AG10803 (cell line): ENCODE data around the gene GRSF1.
"Not testable (repeated sequence)": the region's sequence is repeated elsewhere in the genome, so short reads cannot be mapped to it uniquely, and the experiment has no call there.

Experiments
- DNase-seq: peaks from one replicate; pipeline ENCODE4 v3.0.0; 2010; ENCODE audit warnings: low read depth
- H3K4me3 ChIP-seq: 2 replicates; pipeline ENCODE4 v1.5.1; 2011; ENCODE audit warnings: mild to moderate bottlenecking, low read length, control low read depth
- TF ChIP-seq, protein P1 (sequence below): conservative IDR thresholded peaks from 2 replicates; pipeline ENCODE4 v1.5.1; 2011; ENCODE audit warnings: mild to moderate bottlenecking, low read length, control low read depth, inconsistent platforms

GRSF1 gene

DNA sequence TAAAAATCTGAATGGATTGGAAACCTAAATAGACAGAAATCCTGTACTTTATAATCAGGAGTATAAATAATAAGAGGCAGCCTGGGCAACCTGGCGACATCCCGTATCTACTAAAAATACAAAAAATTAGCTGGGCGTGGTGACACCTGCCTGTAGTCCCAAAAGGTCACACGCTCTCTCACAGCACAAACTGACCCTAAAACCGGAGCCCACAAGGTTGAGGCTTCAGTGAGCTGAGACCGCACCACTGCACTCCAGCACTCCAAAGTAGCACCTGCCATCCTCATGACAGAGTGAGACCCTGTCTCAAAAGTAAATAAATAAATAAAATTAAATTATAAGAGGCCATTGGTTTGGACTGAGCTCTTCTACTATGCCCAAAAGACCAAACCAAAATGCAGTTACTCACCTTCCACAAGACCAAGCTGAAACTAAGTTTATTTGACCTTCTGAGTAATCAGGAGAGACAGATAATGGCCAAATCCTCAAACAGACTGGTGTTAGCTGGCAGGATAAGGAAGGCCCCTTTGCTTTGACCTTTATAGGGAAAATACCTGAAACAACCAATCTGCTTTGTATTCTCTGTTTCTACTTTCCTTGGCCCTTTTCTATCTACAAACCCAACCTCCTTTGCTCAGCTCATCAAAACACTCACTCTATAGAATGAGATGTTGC is 3.2 kb upstream of the GRSF1 start:
- H3K4me3 ChIP-seq = no peak overlapping the region
- no peak for DNase-seq

DNA sequence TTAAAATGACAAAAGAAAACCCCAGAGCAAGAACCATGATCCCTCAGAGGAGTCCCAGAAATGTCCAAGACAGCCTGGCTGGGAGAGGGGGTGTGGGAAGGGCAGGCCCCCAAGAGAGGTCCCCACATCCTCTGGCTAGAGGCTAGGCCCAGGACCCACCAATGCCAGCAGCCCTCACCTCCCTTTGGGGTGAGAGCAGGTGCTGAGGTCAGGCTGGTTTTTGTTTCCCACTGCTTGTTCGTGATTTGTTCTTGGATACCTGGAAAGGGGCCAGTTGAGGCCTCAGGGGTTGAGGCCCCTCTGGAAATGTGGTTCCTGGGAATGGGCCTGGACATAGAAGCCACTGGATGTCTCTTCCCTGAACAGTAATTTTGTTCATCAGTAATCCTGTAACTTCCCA is 2.3 kb upstream of the GRSF1 start:
- no peak overlapping the region for H3K4me3 ChIP-seq
- TF ChIP-seq, protein P1, sequence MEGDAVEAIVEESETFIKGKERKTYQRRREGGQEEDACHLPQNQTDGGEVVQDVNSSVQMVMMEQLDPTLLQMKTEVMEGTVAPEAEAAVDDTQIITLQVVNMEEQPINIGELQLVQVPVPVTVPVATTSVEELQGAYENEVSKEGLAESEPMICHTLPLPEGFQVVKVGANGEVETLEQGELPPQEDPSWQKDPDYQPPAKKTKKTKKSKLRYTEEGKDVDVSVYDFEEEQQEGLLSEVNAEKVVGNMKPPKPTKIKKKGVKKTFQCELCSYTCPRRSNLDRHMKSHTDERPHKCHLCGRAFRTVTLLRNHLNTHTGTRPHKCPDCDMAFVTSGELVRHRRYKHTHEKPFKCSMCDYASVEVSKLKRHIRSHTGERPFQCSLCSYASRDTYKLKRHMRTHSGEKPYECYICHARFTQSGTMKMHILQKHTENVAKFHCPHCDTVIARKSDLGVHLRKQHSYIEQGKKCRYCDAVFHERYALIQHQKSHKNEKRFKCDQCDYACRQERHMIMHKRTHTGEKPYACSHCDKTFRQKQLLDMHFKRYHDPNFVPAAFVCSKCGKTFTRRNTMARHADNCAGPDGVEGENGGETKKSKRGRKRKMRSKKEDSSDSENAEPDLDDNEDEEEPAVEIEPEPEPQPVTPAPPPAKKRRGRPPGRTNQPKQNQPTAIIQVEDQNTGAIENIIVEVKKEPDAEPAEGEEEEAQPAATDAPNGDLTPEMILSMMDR = no peak
- DNase-seq = no peak

More for the DNA sequence above, 3.2 kb upstream of the GRSF1 start:
- TF ChIP-seq, protein P1 = no peak

DNA sequence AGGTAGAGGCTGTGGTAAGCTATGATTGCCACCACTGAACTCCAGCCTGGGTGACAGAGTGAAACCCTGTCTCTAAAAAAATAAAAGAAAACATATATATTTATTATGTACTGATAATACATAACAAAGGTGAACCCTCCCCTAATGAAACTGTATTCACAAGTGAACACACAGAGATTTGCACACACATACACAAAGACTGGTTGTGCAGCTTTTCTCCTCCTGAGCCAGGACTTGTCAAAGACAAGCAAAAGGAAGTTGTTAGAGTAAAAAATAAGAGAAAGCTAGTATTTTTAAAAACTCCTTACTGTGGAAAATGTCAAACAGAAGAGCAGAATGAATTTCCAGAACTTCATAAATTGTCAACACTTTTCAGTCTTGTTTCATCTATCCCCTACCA is 1.5 kb upstream of the GRSF1 start:
- H3K4me3 ChIP-seq = no peak overlapping the region
- TF ChIP-seq, protein P1 = no peak
- no peak for DNase-seq

DNA sequence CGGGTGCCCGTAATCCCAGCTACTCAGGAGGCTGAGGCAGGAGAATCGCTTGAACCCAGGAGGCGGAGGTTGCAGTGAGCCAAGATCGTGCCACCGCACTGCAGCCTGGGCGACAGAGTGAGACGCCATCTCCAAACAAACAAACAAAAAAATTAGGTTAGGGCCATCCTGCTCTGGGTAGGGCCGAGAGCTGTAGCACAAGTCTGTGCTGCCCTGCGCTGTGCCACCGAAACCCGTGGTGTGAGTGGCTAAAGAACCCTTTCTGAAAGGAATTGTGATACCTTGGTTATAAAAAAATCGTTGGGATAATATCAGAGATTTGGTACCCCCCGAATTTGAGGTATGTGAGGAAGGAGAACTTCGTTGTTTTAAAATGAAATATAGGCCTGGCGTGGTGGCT is 941 bp upstream of the GRSF1 start:
- not testable (repeated sequence) for H3K4me3 ChIP-seq, DNase-seq

DNA sequence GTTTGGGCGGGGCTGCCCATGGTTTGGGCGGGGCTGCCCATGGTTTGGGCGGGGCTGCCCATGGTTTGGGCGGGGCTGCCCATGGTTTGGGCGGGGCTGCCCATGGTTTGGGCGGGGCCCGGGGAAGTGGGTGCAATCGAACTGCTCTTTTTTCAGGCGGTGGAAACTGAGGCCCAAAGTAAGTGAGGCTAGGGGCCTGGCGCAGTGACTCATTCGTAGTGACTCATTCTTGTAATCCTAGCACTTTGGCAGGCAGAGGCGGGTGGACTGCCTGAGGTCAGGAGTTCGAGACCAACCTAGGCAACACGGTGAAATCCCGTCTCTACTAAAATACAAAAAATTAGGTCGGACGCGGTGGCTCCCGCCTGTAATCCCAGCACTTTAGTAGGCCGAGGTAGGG is 447 bp upstream of the GRSF1 start:
- peak; percentile 20 for DNase-seq
- not testable (repeated sequence) for H3K4me3 ChIP-seq

DNA sequence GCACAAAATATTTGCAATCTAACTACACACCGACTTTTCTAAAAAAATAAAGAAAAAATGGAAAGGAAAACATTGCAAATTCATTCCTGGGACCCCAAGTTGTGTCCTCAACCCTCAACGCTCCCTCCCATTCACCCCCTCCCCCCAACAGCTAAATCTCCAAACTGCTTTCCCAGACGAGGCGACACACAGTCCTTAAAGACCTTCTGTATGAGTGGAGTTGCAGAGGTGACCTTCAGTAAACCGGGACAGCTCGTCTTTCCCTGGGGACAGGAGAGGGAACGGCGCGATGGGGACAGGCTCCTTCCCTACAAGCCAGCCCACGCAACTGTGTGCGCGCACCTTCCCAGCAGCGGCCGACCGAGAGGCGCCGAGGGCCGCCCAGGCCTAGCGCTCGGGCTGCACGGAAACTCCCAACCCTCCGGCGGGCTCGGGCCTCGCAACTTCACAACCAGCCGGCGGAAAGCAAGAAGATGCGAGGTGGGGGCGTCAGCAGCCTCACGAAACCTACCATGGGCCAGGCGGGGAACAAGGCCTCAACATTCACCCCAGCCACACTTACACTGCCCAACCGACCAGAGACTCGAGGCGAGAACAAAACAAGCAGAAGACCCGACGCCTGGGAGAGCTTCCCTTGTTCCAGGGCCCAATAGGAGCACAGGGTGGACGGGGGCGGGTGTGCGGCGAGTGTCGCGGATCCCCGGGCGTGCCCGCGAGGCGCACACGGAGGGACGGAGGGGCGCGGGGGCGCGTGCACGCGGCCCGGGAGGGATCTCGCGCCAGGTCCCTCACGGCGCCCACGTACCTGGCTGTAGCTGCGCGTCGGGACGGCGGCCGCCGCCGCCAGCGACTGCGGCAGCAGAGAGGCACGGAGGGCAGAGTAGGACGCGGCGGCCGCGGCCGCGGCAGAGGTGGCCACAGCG is 763 bp downstream of the GRSF1 start:
- TF ChIP-seq, protein P1 = no peak
- H3K4me3 ChIP-seq = peak overlapping the region; percentile 98
- DNase-seq = peak; percentile 57

DNA sequence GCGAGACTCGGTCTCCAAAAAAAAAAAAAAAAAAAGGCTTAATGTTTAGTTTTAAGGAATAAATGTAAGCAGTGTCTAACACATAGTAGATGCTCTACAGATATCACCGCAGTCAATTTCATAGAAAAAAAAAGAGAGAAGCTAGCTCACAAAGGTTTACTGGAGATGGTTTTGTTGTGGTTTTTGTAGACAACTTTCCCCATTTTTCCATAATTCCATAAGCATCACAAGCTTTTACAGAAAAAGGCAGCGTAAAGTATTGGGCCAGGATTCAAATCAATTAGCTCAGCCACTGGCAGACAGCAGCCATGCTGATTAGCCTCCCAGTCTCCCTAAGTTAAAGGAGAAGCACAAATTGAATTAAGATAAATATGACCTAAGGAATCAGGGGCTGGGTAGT is 1.5 kb downstream of the GRSF1 start:
- peak overlapping the region; percentile 98 for H3K4me3 ChIP-seq
- TF ChIP-seq, protein P1 = no peak
- peak; percentile 25 for DNase-seq

DNA sequence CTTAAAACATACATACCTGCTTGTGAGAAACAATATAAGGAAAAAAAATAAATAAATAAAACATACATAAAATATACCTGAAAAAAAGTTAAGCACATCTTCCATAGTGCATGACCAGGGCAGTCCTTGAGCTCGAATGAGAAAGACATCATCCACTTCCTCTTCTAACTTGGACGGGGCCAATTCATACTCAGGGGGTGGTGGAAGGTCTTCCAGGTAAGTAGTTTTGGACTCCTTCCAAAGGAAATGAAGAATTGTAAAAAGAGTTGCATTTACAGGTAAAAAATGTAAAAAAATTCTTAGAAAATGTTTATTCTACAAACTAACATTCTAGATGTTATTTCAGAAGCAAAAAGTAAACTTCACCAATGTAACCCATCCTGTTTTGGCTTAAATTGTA is 3.6 kb downstream of the GRSF1 start:
- DNase-seq = no peak
- no peak overlapping the region for H3K4me3 ChIP-seq
- TF ChIP-seq, protein P1 = no peak
